Measurements from ENCODE around the gene ADAMTS3.

The ADAMTS3 gene

GRCh38 chr4:72365981-72366380 is 203.0 kb downstream of the ADAMTS3 start:
- TF ChIP-seq CTCF (conservative IDR thresholded peaks at IDR 0.05; ENCODE audit: low read depth): no peak
- ChIA-PET CTCF (no interaction called here), POLR2A (ENCODE audit: low non-redundant PET) (no interaction called here)
- DNase-seq (ENCODE audit: low spot score): no peak
- no peak overlapping the region for H3K27ac ChIP-seq

GRCh38 chr4:72365016-72365415 is 204.0 kb downstream of the ADAMTS3 start:
- TF ChIP-seq CTCF (conservative IDR thresholded peaks at IDR 0.05; ENCODE audit: low read depth): no peak
- ChIA-PET CTCF (interaction anchor here (0.6 kb wide), 1 partner anchor 13 kb away, joined by 3 read pairs; no protein-coding TSS in a partner anchor), POLR2A (ENCODE audit: low non-redundant PET) (no interaction called here)
- no peak overlapping the region for H3K27ac ChIP-seq
- DNase-seq (ENCODE audit: low spot score): no peak

- TF ChIP-seq CTCF (conservative IDR thresholded peaks at IDR 0.05; ENCODE audit: low read depth): no peak
- DNase-seq (ENCODE audit: low spot score): no peak
- POLR2A ChIA-PET (ENCODE audit: low non-redundant PET): no interaction called here
- CTCF ChIA-PET: no interaction called here
- no peak overlapping the region for H3K27ac ChIP-seq
These were observed 208.9 kb downstream of the ADAMTS3 start for GRCh38 chr4:72360075-72360474.

DNA sequence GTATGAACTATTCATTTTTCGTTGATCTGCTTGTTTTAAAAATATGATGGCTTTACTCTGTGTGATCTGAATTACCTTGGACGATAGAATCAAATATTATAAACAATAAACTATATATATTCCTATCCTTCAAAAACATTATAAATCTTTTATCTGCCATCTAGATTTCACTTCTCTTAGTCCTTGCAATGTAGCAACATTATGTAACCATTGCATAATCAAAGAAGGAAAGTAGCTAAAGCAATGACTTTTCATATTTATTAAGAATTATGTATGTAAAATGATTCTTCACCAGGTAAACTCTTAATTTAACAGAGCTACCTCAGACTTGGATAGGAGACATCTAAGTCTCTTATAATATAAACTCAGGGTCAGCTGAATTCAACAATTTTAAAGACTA is 210.5 kb downstream of the ADAMTS3 start:
- no peak overlapping the region for H3K27ac ChIP-seq
- ChIA-PET CTCF (no interaction called here), POLR2A (ENCODE audit: low non-redundant PET) (no interaction called here)
- TF ChIP-seq CTCF (conservative IDR thresholded peaks at IDR 0.05; ENCODE audit: low read depth): no peak
- no peak for DNase-seq (ENCODE audit: low spot score)

- no peak for TF ChIP-seq CTCF (conservative IDR thresholded peaks at IDR 0.05; ENCODE audit: low read depth)
- ChIA-PET CTCF (no interaction called here), POLR2A (ENCODE audit: low non-redundant PET) (no interaction called here)
- H3K27ac ChIP-seq: no peak overlapping the region
- no peak for DNase-seq (ENCODE audit: low spot score)
These were observed 211.1 kb downstream of the ADAMTS3 start for GRCh38 chr4:72357908-72358307.

DNA sequence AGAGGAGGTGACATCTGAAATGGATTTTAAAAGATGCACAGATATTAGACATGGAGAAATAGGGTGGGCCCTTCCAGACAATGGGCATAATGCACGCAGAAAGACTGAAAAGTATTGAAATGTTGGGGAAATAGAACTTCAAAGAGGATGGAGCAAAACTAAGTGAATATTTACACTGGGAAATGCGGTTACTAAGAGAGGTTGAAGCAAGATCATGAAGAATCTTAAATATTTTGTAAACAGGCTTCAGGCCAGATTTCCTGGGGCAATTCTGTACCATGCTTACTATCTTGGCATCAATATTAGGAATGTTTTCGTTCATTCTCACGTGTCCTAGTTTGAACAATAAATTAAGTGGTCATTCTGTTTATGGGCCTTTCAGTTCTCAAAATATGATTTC is 216.3 kb downstream of the ADAMTS3 start:
- DNase-seq (ENCODE audit: low spot score): peak; percentile 3
- no peak overlapping the region for H3K27ac ChIP-seq
- CTCF ChIA-PET: no interaction called here
- no peak for TF ChIP-seq CTCF (conservative IDR thresholded peaks at IDR 0.05; ENCODE audit: low read depth)
- POLR2A ChIA-PET (ENCODE audit: low non-redundant PET): no interaction called here

DNA sequence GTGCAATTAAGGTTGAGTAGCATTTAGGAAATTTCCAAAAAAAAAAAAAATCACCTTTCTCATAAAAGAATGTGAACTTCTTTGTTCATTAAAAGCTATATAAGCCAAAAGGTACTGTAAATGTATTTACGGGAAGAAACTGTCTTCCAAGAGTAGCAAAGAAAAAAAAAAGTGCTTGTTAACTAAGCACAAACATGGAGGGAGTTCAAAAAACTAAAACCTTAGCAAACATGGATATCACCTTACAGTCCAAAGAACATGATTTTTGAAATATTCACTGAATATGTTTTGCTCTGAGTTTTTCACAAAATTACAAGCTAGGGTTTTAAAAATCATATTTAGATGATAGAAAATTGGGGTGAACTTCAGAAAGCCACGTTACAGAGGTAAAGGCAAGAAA is 217.5 kb downstream of the ADAMTS3 start:
- ChIA-PET POLR2A (ENCODE audit: low non-redundant PET) (no interaction called here), CTCF (interaction anchor here (0.6 to 1.1 kb wide), 2 partner anchors 25 to 107 kb away, joined by 3 to 5 read pairs; no protein-coding TSS in a partner anchor)
- no peak for TF ChIP-seq CTCF (conservative IDR thresholded peaks at IDR 0.05; ENCODE audit: low read depth)
- H3K27ac ChIP-seq: no peak overlapping the region
- DNase-seq (ENCODE audit: low spot score): no peak
